COLO829 (cell line): Measurements from ENCODE around the gene PNMA1.

Experiments
- DNase-seq: peaks from one replicate; pipeline ENCODE4 v3.0.0; 2012; ENCODE audit warnings: low spot score

The PNMA1 gene, protein sequence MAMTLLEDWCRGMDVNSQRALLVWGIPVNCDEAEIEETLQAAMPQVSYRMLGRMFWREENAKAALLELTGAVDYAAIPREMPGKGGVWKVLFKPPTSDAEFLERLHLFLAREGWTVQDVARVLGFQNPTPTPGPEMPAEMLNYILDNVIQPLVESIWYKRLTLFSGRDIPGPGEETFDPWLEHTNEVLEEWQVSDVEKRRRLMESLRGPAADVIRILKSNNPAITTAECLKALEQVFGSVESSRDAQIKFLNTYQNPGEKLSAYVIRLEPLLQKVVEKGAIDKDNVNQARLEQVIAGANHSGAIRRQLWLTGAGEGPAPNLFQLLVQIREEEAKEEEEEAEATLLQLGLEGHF

GRCh38 chr14:73713803-73714655 is at the start of gene PNMA1:
PNMA1 (minus strand) TSS chr14:73714384; CDS start chr14:73713639, 745 bp downstream.
- DNase-seq, result peak; percentile 89

DNA sequence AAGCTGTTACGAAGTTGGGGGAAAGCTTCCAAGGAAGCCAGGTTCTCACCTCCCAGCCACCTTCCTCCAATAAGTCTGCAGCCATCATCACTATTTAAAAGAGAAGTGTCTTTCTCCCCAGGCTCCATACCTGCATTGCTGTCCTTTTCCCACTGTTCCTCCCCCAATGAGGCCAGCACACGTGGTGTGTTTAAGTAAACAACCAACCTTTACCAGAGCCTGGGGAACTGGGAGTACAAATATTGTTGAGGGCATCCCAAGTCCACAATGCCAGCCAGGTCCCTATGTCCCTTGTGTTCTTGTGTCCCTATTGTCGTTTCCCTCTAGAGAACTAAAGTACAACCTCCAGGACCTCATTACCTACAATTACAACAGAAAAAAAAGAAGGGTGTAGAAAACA is 49.2 kb upstream of the PNMA1 start:
- DNase-seq, result no peak

GRCh38 chr14:73762375-73762822 is 48.2 kb upstream of the PNMA1 start:
- DNase-seq, result no peak

DNA sequence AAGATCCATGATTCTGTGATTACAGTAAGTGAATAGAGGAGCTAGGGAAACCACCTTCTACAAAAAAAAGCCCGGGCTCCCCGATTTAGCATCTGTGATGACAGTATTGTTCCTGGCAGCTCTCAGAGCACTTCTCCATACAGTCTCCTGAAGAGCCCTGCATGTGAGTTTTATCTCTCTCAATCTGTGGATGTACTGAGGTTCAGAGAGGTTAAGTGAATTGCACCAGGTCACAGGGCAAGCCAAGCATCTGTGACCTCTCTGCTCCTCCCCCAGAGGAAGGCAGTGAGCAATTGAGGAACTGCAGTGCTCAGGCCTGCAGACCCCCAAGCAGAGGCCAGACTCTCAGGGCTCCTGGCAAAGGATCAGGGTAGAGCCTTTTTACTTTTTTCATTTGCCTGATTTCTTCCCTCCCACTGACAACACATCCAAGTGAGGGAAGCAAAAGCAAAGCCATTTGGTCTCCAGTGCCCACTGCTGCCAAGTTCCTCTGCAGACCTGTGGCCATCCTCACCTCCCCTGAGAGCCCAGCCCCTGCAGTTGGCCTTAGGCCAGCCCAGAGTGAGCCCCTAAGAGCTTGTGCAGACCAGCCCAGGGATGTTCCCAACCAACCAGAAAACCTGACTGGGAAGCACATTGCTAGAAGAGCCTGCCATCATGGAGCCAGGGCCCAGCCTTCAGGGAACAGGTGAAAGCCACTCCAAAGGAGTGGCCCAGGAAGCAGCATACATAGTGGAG is 47.6 kb upstream of the PNMA1 start:
- no peak for DNase-seq

DNA sequence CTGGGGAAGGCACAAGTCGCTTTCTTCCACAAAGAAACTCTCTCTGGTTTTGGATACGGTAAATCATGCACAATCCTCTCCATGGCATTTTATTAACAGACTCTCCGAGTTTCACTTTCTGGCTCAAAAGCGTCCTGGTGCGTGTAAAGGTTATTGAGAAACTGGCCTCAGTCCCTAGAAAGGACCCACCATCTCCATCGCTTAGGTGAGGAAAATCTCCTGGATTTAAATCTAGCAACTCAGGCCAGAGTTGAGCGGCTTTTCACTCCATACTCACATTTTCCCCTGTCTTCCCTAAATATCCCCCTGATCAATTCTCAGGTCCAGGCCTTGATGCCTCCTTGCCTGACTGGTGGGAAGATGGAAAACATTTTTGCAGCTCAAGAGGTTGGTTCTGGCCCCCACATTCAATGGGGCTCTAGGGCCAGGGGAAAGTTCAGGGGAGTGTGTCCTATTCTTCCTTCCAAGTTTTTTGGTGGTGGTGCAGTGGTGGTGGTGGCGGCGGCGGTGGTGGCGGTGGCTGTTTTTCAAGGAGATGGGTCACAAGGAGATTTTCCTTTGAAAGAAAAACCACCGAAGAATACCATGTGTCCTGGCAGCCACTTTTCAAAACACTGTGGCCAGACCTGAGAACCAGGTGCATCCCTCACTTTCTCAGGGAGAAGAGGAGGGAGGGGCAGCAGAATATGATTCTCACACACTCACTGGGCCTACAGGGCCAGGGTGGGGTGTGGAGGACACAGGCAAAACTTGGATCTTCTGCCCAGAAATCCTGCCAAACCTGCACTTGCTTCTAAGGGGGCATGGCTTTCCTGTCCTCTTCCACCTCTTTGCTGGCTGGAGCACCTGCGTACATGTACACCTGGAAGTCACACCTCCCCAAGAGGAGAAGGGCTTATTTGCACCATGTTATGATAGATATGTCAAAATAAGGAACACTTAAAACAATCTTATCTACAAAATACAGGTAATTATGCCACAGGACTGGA is 46.7 kb upstream of the PNMA1 start:
- no peak for DNase-seq

- peak; percentile 88 for DNase-seq
Observed at GRCh38 chr14:73759714-73760597, 45.8 kb upstream of the PNMA1 start.

- DNase-seq, result peak; percentile 40
Observed at GRCh38 chr14:73759183-73759713, 45.1 kb upstream of the PNMA1 start.

GRCh38 chr14:73758392-73759182 is 44.4 kb upstream of the PNMA1 start:
- DNase-seq, result peak; percentile 42

DNA sequence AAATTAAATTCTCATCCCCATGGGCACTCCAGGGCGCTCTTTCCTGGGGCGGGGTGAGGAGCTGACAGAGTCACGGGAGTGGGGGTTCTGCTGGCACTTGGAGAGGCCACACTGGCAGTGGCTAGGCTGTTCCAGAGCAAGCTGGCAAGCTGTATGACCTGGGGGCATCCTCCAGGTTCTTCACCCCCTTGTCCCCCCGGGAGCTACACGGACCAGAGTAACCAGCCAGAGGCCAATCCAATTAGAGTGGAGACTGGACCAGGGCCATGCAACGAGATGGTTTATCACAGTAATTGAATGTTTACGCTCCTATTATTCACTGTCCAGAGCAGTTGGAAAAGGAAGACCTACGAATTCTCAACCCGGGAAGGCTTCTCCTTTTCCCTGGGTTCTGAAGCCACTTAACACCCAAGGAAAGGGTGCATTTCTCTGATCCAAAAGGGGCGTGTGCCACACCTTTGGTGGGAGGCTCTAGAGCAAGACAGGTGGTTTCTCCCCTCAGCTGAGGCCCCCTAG is 43.8 kb upstream of the PNMA1 start:
- no peak for DNase-seq

DNA sequence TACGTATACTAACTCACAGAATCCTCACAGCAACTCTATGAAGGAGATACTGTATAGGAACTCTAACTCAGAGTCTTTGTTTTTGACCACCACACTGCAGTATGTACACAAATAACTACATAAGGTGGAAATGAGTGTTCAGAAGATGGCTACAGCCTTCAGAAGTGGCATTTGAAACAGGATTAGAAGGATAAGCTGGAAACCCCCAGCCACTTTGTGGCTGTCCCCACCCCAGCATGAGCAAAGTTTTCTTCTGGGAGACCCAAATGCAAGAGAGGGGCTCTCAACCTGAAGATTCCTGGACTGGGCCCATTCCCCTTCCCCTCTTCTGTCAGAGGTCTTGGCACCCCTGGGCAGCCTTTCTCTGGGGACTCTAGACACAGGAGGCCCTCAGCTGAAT is 43.2 kb upstream of the PNMA1 start:
- no peak for DNase-seq

DNA sequence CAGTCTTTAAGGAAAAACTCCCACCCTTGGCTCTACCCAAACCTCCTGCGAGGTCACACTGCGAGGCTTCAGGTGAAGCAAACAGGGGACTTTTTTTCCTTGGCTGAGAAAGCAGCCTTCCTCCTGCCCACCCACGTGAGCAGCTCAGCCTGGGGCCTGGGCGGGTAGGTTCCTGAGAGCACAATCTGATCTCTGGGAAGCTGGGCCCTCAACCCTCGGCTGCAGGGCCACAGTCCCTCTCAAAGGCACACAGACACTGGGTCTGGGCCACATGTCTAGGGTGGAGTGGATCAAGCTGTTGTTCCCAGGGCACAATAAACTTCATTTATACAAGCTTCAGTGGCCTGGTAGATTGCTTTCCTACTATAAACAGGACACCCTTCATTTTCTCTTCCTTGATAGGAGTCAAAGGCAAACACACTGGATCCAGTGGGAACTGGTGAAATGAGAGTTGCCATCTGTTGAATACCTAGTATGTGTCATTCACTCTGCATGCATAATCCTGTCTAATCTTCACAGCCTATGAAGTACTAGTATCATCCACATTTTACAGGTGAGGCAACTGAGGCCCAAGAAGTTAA is 41.3 kb upstream of the PNMA1 start:
- DNase-seq, result peak; percentile 43

GRCh38 chr14:73754911-73755360 is 40.8 kb upstream of the PNMA1 start:
- DNase-seq, result no peak

DNA sequence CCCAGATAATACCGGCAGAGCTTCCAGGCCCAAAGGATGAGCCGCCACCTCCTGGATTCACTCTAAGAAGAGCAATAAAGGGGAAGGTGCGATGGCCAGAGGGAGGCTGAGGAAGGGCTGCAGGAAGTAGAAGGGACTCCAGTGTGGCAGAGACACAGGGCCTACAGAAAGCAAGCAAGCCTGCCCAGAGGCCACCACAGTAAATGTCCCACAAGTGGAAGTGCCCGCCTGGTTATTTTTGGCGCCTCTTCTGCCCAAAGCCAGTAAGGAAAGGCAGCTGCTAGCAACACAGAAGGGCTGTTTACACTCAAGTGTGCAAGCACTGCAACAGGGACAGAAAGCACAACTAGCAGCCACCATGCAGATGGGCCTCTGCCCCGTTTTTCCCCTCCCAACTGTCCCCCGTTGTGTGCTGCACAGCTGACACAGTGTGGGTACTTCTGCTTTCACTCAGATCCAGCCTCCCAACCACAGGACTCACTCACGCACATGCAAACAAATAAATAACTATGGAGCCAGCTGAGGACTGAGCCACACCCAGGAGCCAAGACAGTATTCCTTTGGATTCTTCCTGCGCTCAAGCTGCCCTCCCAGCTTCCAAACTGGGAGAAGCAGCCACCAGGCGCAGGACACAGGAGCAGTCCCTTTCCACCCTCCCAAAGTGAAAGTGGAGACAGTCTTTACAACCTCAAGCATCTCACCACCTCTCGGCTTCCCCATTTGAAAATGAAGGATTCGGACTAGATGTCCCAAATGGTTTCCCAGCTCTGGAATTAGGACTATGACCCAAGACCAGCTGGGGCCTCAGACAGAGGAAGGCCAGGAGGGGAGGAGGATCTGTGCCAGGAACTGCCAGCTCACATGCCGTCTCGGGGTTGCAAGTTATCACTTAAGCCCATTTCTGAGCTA is 40.0 kb upstream of the PNMA1 start:
- DNase-seq, result no peak

- peak; percentile 35 for DNase-seq
Observed at GRCh38 chr14:73753124-73753886, 39.1 kb upstream of the PNMA1 start.

- peak; percentile 63 for DNase-seq
Observed at GRCh38 chr14:73752297-73752992, 38.3 kb upstream of the PNMA1 start.

DNA sequence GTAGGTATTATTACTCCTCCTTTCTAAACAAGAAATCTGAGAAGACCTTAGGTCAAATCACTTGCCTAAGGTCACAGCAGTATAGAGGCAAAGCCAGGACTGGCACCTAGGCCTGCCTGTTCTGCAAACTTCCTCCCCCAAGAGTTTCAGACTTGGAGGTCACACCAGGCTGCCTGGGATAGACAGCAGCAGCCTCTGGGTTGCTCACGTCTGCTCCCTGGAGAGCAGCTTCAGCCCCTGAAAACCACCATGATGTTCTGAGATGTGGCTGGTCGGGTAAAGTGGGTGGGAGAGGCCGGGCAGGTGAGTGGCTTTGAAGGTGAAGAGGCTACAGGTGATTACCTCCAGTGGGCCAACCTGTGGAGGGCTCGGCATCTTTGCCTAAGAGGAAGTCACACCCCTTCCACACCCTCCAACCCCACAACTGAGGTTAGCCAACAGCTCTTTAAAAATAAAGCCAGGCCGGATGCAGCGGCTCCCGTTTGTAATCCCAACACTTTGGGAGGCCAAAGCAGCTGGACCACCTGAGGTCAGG is 37.0 kb upstream of the PNMA1 start:
- DNase-seq, result no peak
